Astrocyte (in vitro differentiated cells and primary cell): ENCODE measurements around the gene KCNG4.

ENCODE experiments used
- EZH2 ChIP-seq: IDR thresholded peaks from 2 replicates; pipeline ENCODE4 v1.6.1; 2012; ENCODE audit warnings: mild to moderate bottlenecking, low read length, inconsistent platforms; ENCODE audit not compliant: insufficient read depth
- TF ChIP-seq, protein P1 (sequence below): IDR thresholded peaks from 2 replicates; pipeline ENCODE4 v1.5.1; 2011; ENCODE audit warnings: low read depth, mild to moderate bottlenecking, inconsistent platforms, low read length, moderate library complexity; ENCODE audit not compliant: insufficient read depth

GRCh38 chr16:84278968-84279367, 39.2 kb upstream of the KCNG4 start:
- no peak for TF ChIP-seq EZH2
- TF ChIP-seq, protein P1, sequence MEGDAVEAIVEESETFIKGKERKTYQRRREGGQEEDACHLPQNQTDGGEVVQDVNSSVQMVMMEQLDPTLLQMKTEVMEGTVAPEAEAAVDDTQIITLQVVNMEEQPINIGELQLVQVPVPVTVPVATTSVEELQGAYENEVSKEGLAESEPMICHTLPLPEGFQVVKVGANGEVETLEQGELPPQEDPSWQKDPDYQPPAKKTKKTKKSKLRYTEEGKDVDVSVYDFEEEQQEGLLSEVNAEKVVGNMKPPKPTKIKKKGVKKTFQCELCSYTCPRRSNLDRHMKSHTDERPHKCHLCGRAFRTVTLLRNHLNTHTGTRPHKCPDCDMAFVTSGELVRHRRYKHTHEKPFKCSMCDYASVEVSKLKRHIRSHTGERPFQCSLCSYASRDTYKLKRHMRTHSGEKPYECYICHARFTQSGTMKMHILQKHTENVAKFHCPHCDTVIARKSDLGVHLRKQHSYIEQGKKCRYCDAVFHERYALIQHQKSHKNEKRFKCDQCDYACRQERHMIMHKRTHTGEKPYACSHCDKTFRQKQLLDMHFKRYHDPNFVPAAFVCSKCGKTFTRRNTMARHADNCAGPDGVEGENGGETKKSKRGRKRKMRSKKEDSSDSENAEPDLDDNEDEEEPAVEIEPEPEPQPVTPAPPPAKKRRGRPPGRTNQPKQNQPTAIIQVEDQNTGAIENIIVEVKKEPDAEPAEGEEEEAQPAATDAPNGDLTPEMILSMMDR, result no peak
